H9 (cell line): ENCODE data around the gene MBTPS2. TPM values are rescaled to one million over a fixed set of nuclear protein-coding genes. Genes with fewer than 3 reads are reported as not detected.

Source experiments
- DNase-seq: peaks from one replicate; pipeline ENCODE4 v3.0.0-alpha.2; 2017
- H2AFZ ChIP-seq: one replicate; pipeline ENCODE4 v1.6.1; 2013; ENCODE audit warnings: mild to moderate bottlenecking, low read length, control low read depth, moderate library complexity
- H2AK5ac ChIP-seq: 2 replicates; pipeline ENCODE4 v1.6.1; 2013; ENCODE audit warnings: low read length, control low read depth, mixed read lengths; ENCODE audit not compliant: insufficient read length
- H2BK120ac ChIP-seq: one replicate; pipeline ENCODE4 v1.6.1; 2013; ENCODE audit warnings: low read depth, mild to moderate bottlenecking, low read length, control low read depth, inconsistent platforms; ENCODE audit not compliant: poor library complexity, severe bottlenecking
- H2BK12ac ChIP-seq: 2 replicates; pipeline ENCODE4 v1.6.1; 2013; ENCODE audit warnings: low read length, control low read depth, mixed read lengths, low read depth; ENCODE audit not compliant: insufficient read length
- H2BK15ac ChIP-seq: 2 replicates; pipeline ENCODE4 v1.6.1; 2013; ENCODE audit warnings: low read depth, low read length, control low read depth
- H2BK20ac ChIP-seq: one replicate; pipeline ENCODE4 v1.6.1; 2013; ENCODE audit warnings: low read depth, mild to moderate bottlenecking, low read length, control low read depth, inconsistent platforms; ENCODE audit not compliant: poor library complexity, severe bottlenecking
- H2BK5ac ChIP-seq: 2 replicates; pipeline ENCODE4 v1.6.1; 2013; ENCODE audit warnings: low read length, control low read depth, mixed read lengths; ENCODE audit not compliant: insufficient read length
- H3K14ac ChIP-seq: 2 replicates; pipeline ENCODE4 v1.6.1; 2013; ENCODE audit warnings: low read length, control low read depth; ENCODE audit not compliant: insufficient read depth
- H3K18ac ChIP-seq: 2 replicates; pipeline ENCODE4 v1.6.1; 2013; ENCODE audit warnings: low read depth, mild to moderate bottlenecking, mixed read lengths, low read length, control low read depth; ENCODE audit not compliant: insufficient read length
- H3K23ac ChIP-seq: 2 replicates; pipeline ENCODE4 v1.6.1; 2013; ENCODE audit warnings: low read length, control low read depth, mixed read lengths, low read depth; ENCODE audit not compliant: insufficient read length
- H3K23me2 ChIP-seq: 2 replicates; pipeline ENCODE4 v1.6.1; 2013; ENCODE audit warnings: low read depth, mild to moderate bottlenecking, mixed read lengths, low read length, control low read depth; ENCODE audit not compliant: insufficient read length, poor library complexity, severe bottlenecking
- H3K27ac ChIP-seq: 2 replicates; pipeline ENCODE4 v1.5.1; 2013; ENCODE audit warnings: low read length, control low read depth, mixed read lengths, low read depth; ENCODE audit not compliant: insufficient read length
- H3K27me3 ChIP-seq: 2 replicates; pipeline ENCODE4 v1.6.1; 2013; ENCODE audit warnings: low read length, control low read depth, inconsistent platforms; ENCODE audit not compliant: insufficient read depth
- H3K4ac ChIP-seq: 2 replicates; pipeline ENCODE4 v1.6.1; 2013; ENCODE audit warnings: low read depth, mild to moderate bottlenecking, control low read depth, inconsistent platforms, low read length, moderate library complexity
- H3K4me1 ChIP-seq: 2 replicates; pipeline ENCODE4 v1.6.1; 2013; ENCODE audit warnings: low read length, control low read depth, inconsistent platforms; ENCODE audit not compliant: insufficient read depth
- H3K4me2 ChIP-seq: 2 replicates; pipeline ENCODE4 v1.6.1; 2013; ENCODE audit warnings: low read length, control low read depth, mixed read lengths; ENCODE audit not compliant: insufficient read length, insufficient read depth
- H3K56ac ChIP-seq: 2 replicates; pipeline ENCODE4 v1.6.1; 2013; ENCODE audit warnings: low read depth, mild to moderate bottlenecking, mixed read lengths, low read length, control low read depth; ENCODE audit not compliant: insufficient read length
- H3K79me1 ChIP-seq: 2 replicates; pipeline ENCODE4 v1.6.1; 2013; ENCODE audit warnings: low read depth, mild to moderate bottlenecking, moderate library complexity, low read length, control low read depth, inconsistent platforms; ENCODE audit not compliant: insufficient read depth, poor library complexity, severe bottlenecking
- H3K79me2 ChIP-seq: 2 replicates; pipeline ENCODE4 v1.6.1; 2013; ENCODE audit warnings: low read length, control low read depth, inconsistent platforms; ENCODE audit not compliant: insufficient read depth
- H3K9ac ChIP-seq: 2 replicates; pipeline ENCODE4 v1.6.1; 2013; ENCODE audit warnings: low read length, control low read depth, mixed read lengths; ENCODE audit not compliant: insufficient read length; ENCODE audit errors: extremely low read depth
- H3K9me3 ChIP-seq: one replicate; pipeline ENCODE4 v1.6.1; 2013; ENCODE audit warnings: low read depth, low read length, inconsistent platforms; ENCODE audit not compliant: control insufficient read depth
- H3T11ph ChIP-seq: one replicate; pipeline ENCODE4 v1.6.1; 2013; ENCODE audit warnings: mild to moderate bottlenecking, low read length, control low read depth, inconsistent platforms
- H4K20me1 ChIP-seq: one replicate; pipeline ENCODE4 v1.6.1; 2013; ENCODE audit not compliant: control insufficient read depth, insufficient read length, insufficient read depth
- H4K5ac ChIP-seq: 2 replicates; pipeline ENCODE4 v1.6.1; 2013; ENCODE audit warnings: low read depth, mild to moderate bottlenecking, mixed read lengths, low read length, control low read depth; ENCODE audit not compliant: insufficient read length
- H4K8ac ChIP-seq: replicated peaks from 2 replicates; pipeline ENCODE4 v1.6.1; 2013; ENCODE audit warnings: low read length, control low read depth, mixed read lengths, low read depth; ENCODE audit not compliant: insufficient read length
- H4K91ac ChIP-seq: 2 replicates; pipeline ENCODE4 v1.6.1; 2013; ENCODE audit warnings: low read depth, mild to moderate bottlenecking, moderate library complexity, mixed read lengths, low read length, control low read depth; ENCODE audit not compliant: insufficient read length
- H3K27ac Mint-ChIP-seq, 3 experiments: 2 replicates in 2 of 3; 3 replicates in 1 of 3; pipeline ENCODE4 v1.8.0; 2020 to 2021; ENCODE audit warnings: mixed read lengths in 3 of 3, mild to moderate bottlenecking in 1 of 3, moderate library complexity in 1 of 3
- H3K27me3 Mint-ChIP-seq: 2 replicates; pipeline ENCODE4 v1.8.0; 2021; ENCODE audit warnings: low read depth, mild to moderate bottlenecking, moderate library complexity, mixed read lengths
- H3K36me3 Mint-ChIP-seq, 3 experiments: 2 replicates in 2 of 3; 3 replicates in 1 of 3; pipeline ENCODE4 v1.8.0; 2020 to 2021; ENCODE audit warnings: low read depth in 3 of 3, mixed read lengths in 3 of 3; ENCODE audit not compliant: insufficient read depth in 1 of 3
- H3K4me1 Mint-ChIP-seq, 2 experiments: 2 replicates each; pipeline ENCODE4 v1.8.0; 2020; ENCODE audit warnings: mixed read lengths in 2 of 2
- H3K4me3 Mint-ChIP-seq, 2 experiments: 2 replicates in 1 of 2; 3 replicates in 1 of 2; pipeline ENCODE4 v1.8.0; 2020 to 2021; ENCODE audit warnings: mild to moderate bottlenecking in 2 of 2, mixed read lengths in 2 of 2, moderate library complexity in 1 of 2
- H3K9me3 Mint-ChIP-seq, 2 experiments: 2 replicates in 1 of 2; 3 replicates in 1 of 2; pipeline ENCODE4 v1.8.0; 2020; ENCODE audit warnings: mild to moderate bottlenecking in 2 of 2, mixed read lengths in 2 of 2, moderate library complexity in 1 of 2
- whole genome bisulfite sequencing: extraction: QIAGEN DNeasy Blood & Tissue Kit; methylation state at CpG from one replicate; pipeline ENCODE4 v1.1.7; 2013; ENCODE audit warnings: missing lambda C conversion rate, low lambda C conversion rate, mixed read lengths; ENCODE audit not compliant: insufficient read length; ENCODE audit errors: extremely low coverage; 5-methylcytosine and 5-hydroxymethylcytosine counted together
- total RNA-seq: library from RNA; stranded (reverse); gene quantifications from 2 replicates; pipeline ENCODE4 v1.2.1, GENCODE V29; 2021
- TF ChIP-seq, protein P1 (sequence below): fragments of 200-600 bp; sonication (generic); conservative IDR thresholded peaks from 3 replicates; pipeline ENCODE4 v1.8.0; 2021; ENCODE audit warnings: antibody characterized with exemption, mild to moderate bottlenecking

Gene MBTPS2
- total RNA-seq, 1 experiment from 2014 or later = 6.8 TPM

DNA sequence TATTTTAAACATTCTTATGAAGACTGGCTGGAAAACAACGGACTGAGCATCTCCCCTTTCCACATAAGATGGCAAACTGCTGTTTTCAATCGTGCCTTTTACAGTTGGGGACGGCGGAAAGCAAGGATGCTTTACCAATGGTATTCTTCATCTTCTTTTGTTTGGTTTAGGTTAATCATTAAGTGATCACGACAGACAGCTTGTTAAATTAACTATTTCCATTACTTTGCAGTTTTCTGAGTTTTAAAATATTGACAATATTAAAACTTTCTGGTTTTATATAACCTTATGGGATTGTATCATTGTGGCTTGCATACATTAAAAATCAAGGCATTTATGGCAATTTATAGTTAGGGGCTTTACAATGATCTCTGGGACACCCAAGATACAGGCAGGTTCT is 3.8 kb downstream of the MBTPS2 start:
- Mint-ChIP-seq H3K27me3 (no peaks in the 10 kb centered on the region), H3K36me3 (peaks cover 10 to 21% (median 11%) of the 10 kb centered on the region in 3 experiments; a peak in 6 of 7 replicates)

More for the DNA sequence above, 3.8 kb downstream of the MBTPS2 start:
- peaks cover 4 to 5% of the 10 kb centered on the region in 2 experiments for H3K4me1 Mint-ChIP-seq
- H3T11ph ChIP-seq = no peak overlapping the region
- H4K20me1 ChIP-seq = no peaks in the 10 kb centered on the region
- no peak overlapping the region for H3K23ac ChIP-seq
- no peak overlapping the region for H3K4me2 ChIP-seq
- no peaks in the 10 kb centered on the region for H3K27me3 ChIP-seq
- no peak overlapping the region for H4K91ac ChIP-seq
- H2BK20ac ChIP-seq = no peak overlapping the region
- no peak overlapping the region for H4K8ac ChIP-seq
- H3K79me2 ChIP-seq = no peaks in the 10 kb centered on the region
- H3K23me2 ChIP-seq = no peaks in the 10 kb centered on the region
- H3K56ac ChIP-seq = no peak overlapping the region
- no peak overlapping the region for H2BK15ac ChIP-seq
- H3K9me3 Mint-ChIP-seq = peaks cover 0 to 14% of the 10 kb centered on the region in 2 experiments; a peak in 3 of 5 replicates
- no peaks in the 10 kb centered on the region for H3K79me1 ChIP-seq
- no peak for DNase-seq
- no peak overlapping the region for H3K18ac ChIP-seq
- H2AFZ ChIP-seq = no peak overlapping the region
- no peak overlapping the region for H4K5ac ChIP-seq
- H3K9ac ChIP-seq = no peak overlapping the region
- H2BK120ac ChIP-seq = no peak overlapping the region
- H3K4me3 Mint-ChIP-seq = no peak overlapping the region
- TF ChIP-seq, protein P1, sequence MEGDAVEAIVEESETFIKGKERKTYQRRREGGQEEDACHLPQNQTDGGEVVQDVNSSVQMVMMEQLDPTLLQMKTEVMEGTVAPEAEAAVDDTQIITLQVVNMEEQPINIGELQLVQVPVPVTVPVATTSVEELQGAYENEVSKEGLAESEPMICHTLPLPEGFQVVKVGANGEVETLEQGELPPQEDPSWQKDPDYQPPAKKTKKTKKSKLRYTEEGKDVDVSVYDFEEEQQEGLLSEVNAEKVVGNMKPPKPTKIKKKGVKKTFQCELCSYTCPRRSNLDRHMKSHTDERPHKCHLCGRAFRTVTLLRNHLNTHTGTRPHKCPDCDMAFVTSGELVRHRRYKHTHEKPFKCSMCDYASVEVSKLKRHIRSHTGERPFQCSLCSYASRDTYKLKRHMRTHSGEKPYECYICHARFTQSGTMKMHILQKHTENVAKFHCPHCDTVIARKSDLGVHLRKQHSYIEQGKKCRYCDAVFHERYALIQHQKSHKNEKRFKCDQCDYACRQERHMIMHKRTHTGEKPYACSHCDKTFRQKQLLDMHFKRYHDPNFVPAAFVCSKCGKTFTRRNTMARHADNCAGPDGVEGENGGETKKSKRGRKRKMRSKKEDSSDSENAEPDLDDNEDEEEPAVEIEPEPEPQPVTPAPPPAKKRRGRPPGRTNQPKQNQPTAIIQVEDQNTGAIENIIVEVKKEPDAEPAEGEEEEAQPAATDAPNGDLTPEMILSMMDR = no peak
- no peak overlapping the region for H2BK5ac ChIP-seq
- WGBS = no CpG with 5 or more reads among the region's 5 CpGs
- H3K4me1 ChIP-seq = no peaks in the 10 kb centered on the region
- H3K9me3 ChIP-seq = no peaks in the 10 kb centered on the region
- no peak overlapping the region for H2AK5ac ChIP-seq
- H3K14ac ChIP-seq = no peak overlapping the region
- H3K4ac ChIP-seq = no peak overlapping the region
- no peak overlapping the region for H3K27ac ChIP-seq
- H2BK12ac ChIP-seq = no peak overlapping the region
- H3K27ac Mint-ChIP-seq = no peak overlapping the region
